SU-DHL-6 (cell line): Measurements from ENCODE around the gene PASK.

Experiments
- H2AFZ ChIP-seq: fragments of 200-600 bp; sonication (generic); 2 replicates; pipeline ENCODE4 v1.6.1; 2014; ENCODE audit warnings: low read depth, mild to moderate bottlenecking, moderate library complexity, mixed read lengths, antibody characterized with exemption, low read length; ENCODE audit not compliant: severe bottlenecking
- H3F3A ChIP-seq: fragments of 200-600 bp; shearing (Covaris generic); 2 replicates; pipeline ENCODE4 v1.6.0; 2016; ENCODE audit warnings: antibody characterized with exemption, mild to moderate bottlenecking; ENCODE audit not compliant: insufficient read depth
- H3K27ac ChIP-seq: fragments of 200-600 bp; sonication (generic); 2 replicates; pipeline ENCODE4 v1.5.1; 2016; ENCODE audit warnings: low read depth, mild to moderate bottlenecking, low read length, moderate library complexity, mixed read lengths
- H3K27me3 ChIP-seq: fragments of 200-600 bp; sonication (generic), shearing (Covaris generic); 2 replicates; pipeline ENCODE4 v1.6.0; 2014; ENCODE audit warnings: mild to moderate bottlenecking, low read length
- H3K36me3 ChIP-seq: fragments of 200-600 bp; sonication (generic); 2 replicates; pipeline ENCODE4 v1.6.1; 2014; ENCODE audit warnings: mild to moderate bottlenecking, low read length, mixed read lengths
- H3K4me2 ChIP-seq: fragments of 300-600, 200-600 bp; shearing (Covaris generic), sonication (generic); 2 replicates; pipeline ENCODE4 v1.6.0; 2014; ENCODE audit warnings: low read length, low read depth, mild to moderate bottlenecking; ENCODE audit not compliant: poor library complexity, severe bottlenecking
- H3K4me3 ChIP-seq: fragments of 200-600 bp; sonication (generic); 2 replicates; pipeline ENCODE4 v1.5.1; 2014; ENCODE audit warnings: antibody characterized with exemption, low read length, mild to moderate bottlenecking, mixed read lengths; ENCODE audit not compliant: insufficient read depth, poor library complexity, severe bottlenecking
- H3K79me2 ChIP-seq: fragments of 200-600 bp; sonication (generic); 2 replicates; pipeline ENCODE4 v1.6.1; 2014; ENCODE audit warnings: mild to moderate bottlenecking, low read length, moderate library complexity; ENCODE audit not compliant: insufficient read depth
- H3K9ac ChIP-seq: fragments of 200-600 bp; sonication (generic); 2 replicates; pipeline ENCODE4 v1.7.0; 2014; ENCODE audit warnings: mild to moderate bottlenecking, low read length
- H3K9me2 ChIP-seq: fragments of 200-600 bp; sonication (generic); replicated peaks from 2 replicates; pipeline ENCODE4 v1.6.1; 2014; ENCODE audit warnings: low read length; ENCODE audit not compliant: insufficient read depth
- H3K9me3 ChIP-seq: fragments of 200-600 bp; sonication (generic); 2 replicates; pipeline ENCODE4 v1.6.1; 2014; ENCODE audit warnings: low read length, mixed read lengths; ENCODE audit not compliant: insufficient read depth
- H4K20me1 ChIP-seq: fragments of 200-600 bp; sonication (generic); 2 replicates; pipeline ENCODE4 v1.6.1; 2014; ENCODE audit warnings: low read depth, mild to moderate bottlenecking, antibody characterized with exemption, low read length, moderate library complexity, mixed read lengths
- EZH2phosphoT487 ChIP-seq: fragments of 200-600 bp; sonication (generic), shearing (Covaris generic); conservative IDR thresholded peaks from 2 replicates; pipeline ENCODE4 v1.6.1; 2018; ENCODE audit warnings: mild to moderate bottlenecking, antibody characterized with exemption, low read length, moderate library complexity, mixed read lengths
- TF ChIP-seq, protein P1 (sequence below): fragments of 200-600 bp; sonication (generic); IDR thresholded peaks from one replicate; pipeline ENCODE4 v1.5.1; 2017; ENCODE audit warnings: antibody characterized with exemption, mild to moderate bottlenecking, low read length, moderate library complexity; ENCODE audit not compliant: insufficient read depth, poor library complexity, severe bottlenecking

The PASK gene

DNA sequence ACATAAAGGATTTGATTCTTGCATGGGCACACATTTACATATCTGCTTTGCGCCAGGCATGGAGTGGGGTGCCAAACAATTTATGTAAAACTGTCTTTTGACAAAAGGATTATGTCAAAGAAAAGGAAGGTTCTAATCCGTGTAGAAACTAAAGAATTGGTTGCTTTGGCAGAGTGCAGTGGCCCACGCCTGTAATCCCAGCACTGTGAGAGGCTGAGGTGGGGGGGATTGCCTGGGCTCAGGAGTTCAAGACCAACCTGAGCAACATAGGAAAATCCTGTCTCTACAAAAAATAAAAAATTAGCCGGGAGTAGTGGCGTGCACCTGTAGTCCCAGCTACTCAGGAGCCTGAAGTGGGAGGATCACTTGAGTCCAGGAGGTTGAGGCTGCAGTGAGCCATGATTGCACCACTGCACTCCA lies 46.1 kb downstream of the PASK start:
- H3K27me3 ChIP-seq = no peaks in the 10 kb centered on the region
- H3K27ac ChIP-seq = peak overlapping the region; percentile 69; the same call in 1 of the 2 replicates
- peak overlapping the region; percentile 100 for H3K4me3 ChIP-seq
- peaks cover 40% of the 10 kb centered on the region for H3K79me2 ChIP-seq
- H2AFZ ChIP-seq = peak overlapping the region; percentile 99
- no peaks in the 10 kb centered on the region for H3K9me2 ChIP-seq
- H3K9me3 ChIP-seq = no peaks in the 10 kb centered on the region
- no peaks in the 10 kb centered on the region; the same call in 1 of the 2 replicates for H3F3A ChIP-seq
- TF ChIP-seq, protein P1, sequence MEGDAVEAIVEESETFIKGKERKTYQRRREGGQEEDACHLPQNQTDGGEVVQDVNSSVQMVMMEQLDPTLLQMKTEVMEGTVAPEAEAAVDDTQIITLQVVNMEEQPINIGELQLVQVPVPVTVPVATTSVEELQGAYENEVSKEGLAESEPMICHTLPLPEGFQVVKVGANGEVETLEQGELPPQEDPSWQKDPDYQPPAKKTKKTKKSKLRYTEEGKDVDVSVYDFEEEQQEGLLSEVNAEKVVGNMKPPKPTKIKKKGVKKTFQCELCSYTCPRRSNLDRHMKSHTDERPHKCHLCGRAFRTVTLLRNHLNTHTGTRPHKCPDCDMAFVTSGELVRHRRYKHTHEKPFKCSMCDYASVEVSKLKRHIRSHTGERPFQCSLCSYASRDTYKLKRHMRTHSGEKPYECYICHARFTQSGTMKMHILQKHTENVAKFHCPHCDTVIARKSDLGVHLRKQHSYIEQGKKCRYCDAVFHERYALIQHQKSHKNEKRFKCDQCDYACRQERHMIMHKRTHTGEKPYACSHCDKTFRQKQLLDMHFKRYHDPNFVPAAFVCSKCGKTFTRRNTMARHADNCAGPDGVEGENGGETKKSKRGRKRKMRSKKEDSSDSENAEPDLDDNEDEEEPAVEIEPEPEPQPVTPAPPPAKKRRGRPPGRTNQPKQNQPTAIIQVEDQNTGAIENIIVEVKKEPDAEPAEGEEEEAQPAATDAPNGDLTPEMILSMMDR = no peak
- TF ChIP-seq EZH2phosphoT487 = no peak
- H3K9ac ChIP-seq = peak overlapping the region; percentile 98
- H4K20me1 ChIP-seq = no peaks in the 10 kb centered on the region; the same call in 1 of the 2 replicates
- peak overlapping the region; percentile 95 for H3K4me2 ChIP-seq
- no peaks in the 10 kb centered on the region for H3K36me3 ChIP-seq

DNA sequence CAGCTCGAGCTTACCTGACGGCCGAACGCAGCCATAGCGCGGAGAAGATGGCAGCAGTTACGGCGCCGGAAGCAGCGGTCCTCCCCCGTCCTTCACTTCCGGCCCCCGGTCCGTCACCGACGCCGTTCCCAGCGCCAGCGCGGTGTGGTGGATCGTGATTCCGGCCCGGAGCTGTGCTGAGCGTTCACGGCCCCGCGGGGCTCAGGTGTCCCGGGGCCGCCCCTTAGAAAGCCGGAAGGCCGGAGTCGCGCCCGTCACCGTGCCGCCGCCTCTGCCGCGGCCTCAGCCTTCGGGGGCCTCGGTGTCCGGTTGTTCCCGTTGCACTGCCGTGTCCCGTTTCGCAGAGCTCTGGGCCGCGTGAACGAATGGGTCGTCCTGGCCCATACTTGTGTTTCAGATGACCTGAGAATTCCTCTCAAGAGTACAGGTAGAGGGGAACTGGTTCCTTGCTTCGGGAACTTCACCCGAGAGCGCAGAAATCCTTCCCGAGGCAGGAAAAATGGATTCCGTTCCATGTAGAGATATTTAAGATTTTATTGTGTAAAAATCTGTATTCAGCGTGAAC lies 47.0 kb downstream of the PASK start, which contains the start of gene MTERF4:
MTERF4 (minus strand) TSS at position 49 of the 565 bp plus-strand sequence; CDS start at position 35, 14 bp downstream.
- Histone ChIP-seq H4K20me1 (no peaks in the 10 kb centered on the region; the same call in 1 of the 2 replicates), H2AFZ (peak within 1 kb of the TSS; percentile 99), H3K27me3 (no peaks in the 10 kb centered on the region), H3K4me2 (peak within 1 kb of the TSS; percentile 95), H3K36me3 (no peaks in the 10 kb centered on the region; the same call in 1 of the 2 replicates), H3K9me3 (no peaks in the 10 kb centered on the region), H3K4me3 (peak within 1 kb of the TSS; percentile 100), H3K9me2 (no peaks in the 10 kb centered on the region), H3K79me2 (peaks cover 44% of the 10 kb centered on the region), H3F3A (no peaks in the 10 kb centered on the region; the same call in 1 of the 2 replicates), H3K27ac (peak within 1 kb of the TSS; percentile 69), H3K9ac (peak within 1 kb of the TSS; percentile 98)
- TF ChIP-seq, protein P1 = no peak
- TF ChIP-seq EZH2phosphoT487 = no peak

DNA sequence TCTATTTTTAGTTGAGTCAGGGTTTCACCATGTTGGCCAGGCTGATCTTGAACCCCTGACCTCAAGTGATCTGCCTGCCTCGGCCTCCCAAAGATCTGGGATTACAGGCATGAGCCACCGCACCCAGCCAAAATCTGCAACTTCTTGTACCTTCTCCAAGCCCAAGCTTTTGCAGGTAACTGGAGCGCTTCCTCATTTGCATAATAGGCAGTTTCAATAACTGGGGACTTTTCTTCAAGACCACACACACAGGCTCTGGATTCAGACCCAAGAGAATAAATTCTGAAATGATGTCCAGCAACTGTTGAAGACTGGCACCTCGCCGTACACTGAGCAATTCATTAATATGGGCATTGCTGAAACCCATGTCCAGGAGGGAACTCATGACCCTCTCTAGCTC lies 50.0 kb downstream of the PASK start:
- Histone ChIP-seq H2AFZ (no peak overlapping the region), H3K27ac (no peak overlapping the region), H3K4me3 (no peak overlapping the region), H3K36me3 (no peaks in the 10 kb centered on the region; the same call in 1 of the 2 replicates), H3K79me2 (peaks cover 44% of the 10 kb centered on the region), H3K9me3 (no peaks in the 10 kb centered on the region), H3K4me2 (no peak overlapping the region), H3K9me2 (no peaks in the 10 kb centered on the region), H3K9ac (no peak overlapping the region), H3F3A (no peaks in the 10 kb centered on the region), H4K20me1 (no peaks in the 10 kb centered on the region; the same call in 1 of the 2 replicates), H3K27me3 (no peaks in the 10 kb centered on the region)
- TF ChIP-seq, protein P1 = no peak
- no peak for TF ChIP-seq EZH2phosphoT487
